ENCODE data around the gene DESI1. TPM values are rescaled to one million over a fixed set of nuclear protein-coding genes. Genes with fewer than 3 reads are reported as not detected.

DESI1 gene
- polyA plus RNA-seq, 1 of the 3 experiments (the other 2 are of a cell fraction): 8.2 TPM

DNA sequence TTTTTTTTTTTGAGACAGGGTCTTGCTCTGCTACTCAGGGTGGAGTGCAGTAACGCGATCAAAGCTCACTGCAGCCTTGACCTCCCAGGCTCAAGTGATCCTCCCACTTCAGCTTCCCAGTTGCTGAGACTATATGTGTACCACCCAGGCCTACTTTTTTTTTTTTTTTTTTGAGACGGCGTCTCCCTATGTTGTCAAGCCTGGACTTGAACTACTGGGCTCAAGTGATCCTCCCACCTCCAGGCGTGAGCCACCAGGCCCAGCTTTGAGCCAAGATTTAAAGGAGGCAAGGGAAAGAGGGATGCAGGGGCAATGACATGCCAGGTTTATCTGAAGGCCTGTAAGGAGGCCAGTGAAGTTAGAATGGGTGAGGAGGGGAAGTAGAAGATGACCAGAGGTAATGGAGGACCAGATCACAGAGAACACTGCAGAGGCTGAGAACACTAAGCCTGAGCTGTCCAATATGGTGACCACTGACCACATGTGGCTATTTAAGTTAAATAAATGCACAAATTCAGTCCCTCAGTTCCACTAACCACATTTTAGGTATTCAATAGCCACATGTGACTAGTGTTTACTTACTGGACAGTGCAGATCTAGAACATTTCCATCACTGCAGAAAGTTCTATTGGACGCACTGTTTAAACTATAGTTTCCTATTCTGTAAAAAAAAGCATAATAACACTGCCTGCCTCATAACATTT, 8.1 kb downstream of the DESI1 start:
- Histone ChIP-seq H3K27ac (ENCODE audit: low read depth in 2 of 2, low read length in 1 of 2) (no peak overlapping the region), H3K4me2 (no peak overlapping the region), H3K79me2 (ENCODE audit: insufficient read depth) (no peaks in the 10 kb centered on the region), H4K20me1 (ENCODE audit: insufficient read depth) (no peaks in the 10 kb centered on the region), H3K4me3 (ENCODE audit: low read depth in 2 of 2, low read length in 1 of 2) (no peak overlapping the region), H2AFZ (ENCODE audit: low read depth) (no peak overlapping the region), H3K9me2 (no peaks in the 10 kb centered on the region), H3K36me3 (replicated peaks in 1 of 2; ENCODE audit: control insufficient read depth in 1 of 2, insufficient read depth in 2 of 2, low read length in 1 of 2) (no peaks in the 10 kb centered on the region), H3K9me3 (no peaks in the 10 kb centered on the region), H3K4me1 (ENCODE audit: control insufficient read depth in 1 of 2, insufficient read depth in 2 of 2, low read depth in 1 of 2, low read length in 1 of 2) (no peaks in the 10 kb centered on the region; a peak in 2 of 4 replicates), H3K9ac (no peak overlapping the region), H3K27me3 (ENCODE audit: insufficient read depth) (no peaks in the 10 kb centered on the region), H3F3A (replicated peaks; ENCODE audit: insufficient read depth) (no peaks in the 10 kb centered on the region)
- POLR2A ChIA-PET: no interaction called here
- DNase-seq: no peak
- CTCF ChIA-PET: interaction anchor here (2.2 kb wide), 1 partner anchor 14 kb away, joined by 5 read pairs; no protein-coding TSS in a partner anchor
- 98% methylated on average over 5 of the region's 6 CpGs for WGBS (ENCODE audit: low lambda C conversion rate)
- no peak for TF ChIP-seq EP300 (IDR thresholded peaks at IDR 0.05; ENCODE audit: borderline replicate concordance in 1 of 2, low read depth in 1 of 2, low read length in 1 of 2)
- TF ChIP-seq ELF1 (IDR thresholded peaks at IDR 0.05): no peak
- TF ChIP-seq, protein P1, sequence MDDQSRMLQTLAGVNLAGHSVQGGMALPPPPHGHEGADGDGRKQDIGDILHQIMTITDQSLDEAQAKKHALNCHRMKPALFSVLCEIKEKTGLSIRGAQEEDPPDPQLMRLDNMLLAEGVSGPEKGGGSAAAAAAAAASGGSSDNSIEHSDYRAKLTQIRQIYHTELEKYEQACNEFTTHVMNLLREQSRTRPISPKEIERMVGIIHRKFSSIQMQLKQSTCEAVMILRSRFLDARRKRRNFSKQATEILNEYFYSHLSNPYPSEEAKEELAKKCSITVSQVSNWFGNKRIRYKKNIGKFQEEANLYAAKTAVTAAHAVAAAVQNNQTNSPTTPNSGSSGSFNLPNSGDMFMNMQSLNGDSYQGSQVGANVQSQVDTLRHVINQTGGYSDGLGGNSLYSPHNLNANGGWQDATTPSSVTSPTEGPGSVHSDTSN (IDR thresholded peaks at IDR 0.05): no peak
- no peak for TF ChIP-seq MEF2A (IDR thresholded peaks at IDR 0.05; ENCODE audit: borderline replicate concordance, low read depth)
- no peak for TF ChIP-seq NRF1 (IDR thresholded peaks at IDR 0.05; ENCODE audit: low read depth, low read length)
- TF ChIP-seq RXRA (IDR thresholded peaks at IDR 0.05; ENCODE audit: borderline replicate concordance, low read depth): no peak
- TF ChIP-seq NFIC (IDR thresholded peaks at IDR 0.05; ENCODE audit: borderline replicate concordance): no peak

DNA sequence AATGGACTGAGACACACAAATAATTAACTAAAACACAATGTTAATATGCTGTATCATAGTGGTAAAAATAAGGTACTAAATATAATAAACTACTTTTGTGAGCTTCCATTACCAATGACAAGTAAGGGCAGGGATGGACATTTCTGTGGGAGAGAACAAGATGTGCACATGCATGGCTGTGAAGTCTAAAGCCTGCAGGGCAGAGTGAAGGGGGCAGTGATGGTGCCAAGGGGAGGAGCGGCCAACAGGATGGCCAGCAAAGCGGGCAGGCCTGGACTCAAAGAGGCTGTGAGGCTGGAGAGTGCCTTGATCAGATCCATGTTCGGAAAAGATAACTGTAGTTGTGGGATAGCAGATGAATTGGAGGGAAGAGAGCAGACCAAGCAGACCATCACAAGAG, 12.5 kb downstream of the DESI1 start:
- no peak overlapping the region for H3K9ac ChIP-seq
- no peak for DNase-seq
- H3K9me3 ChIP-seq: no peaks in the 10 kb centered on the region
- H3K4me1 ChIP-seq (ENCODE audit: control insufficient read depth in 1 of 2, insufficient read depth in 2 of 2, low read depth in 1 of 2, low read length in 1 of 2): no peaks in the 10 kb centered on the region
- 100% methylated on average over 3 of the region's 3 CpGs for WGBS (ENCODE audit: low lambda C conversion rate)
- no peak overlapping the region for H2AFZ ChIP-seq (ENCODE audit: low read depth)
- no peak overlapping the region for H3K4me3 ChIP-seq (ENCODE audit: low read depth in 2 of 2, low read length in 1 of 2)
- CTCF ChIA-PET: interaction anchor here (2.3 kb wide), 1 partner anchor 11 kb away, joined by 7 read pairs; no protein-coding TSS in a partner anchor
- H3K79me2 ChIP-seq (ENCODE audit: insufficient read depth): no peaks in the 10 kb centered on the region
- no peaks in the 10 kb centered on the region for H3K27me3 ChIP-seq (ENCODE audit: insufficient read depth)
- H3K4me2 ChIP-seq: no peak overlapping the region
- no peaks in the 10 kb centered on the region for H3F3A ChIP-seq (replicated peaks; ENCODE audit: insufficient read depth)
- no peak overlapping the region for H3K27ac ChIP-seq (ENCODE audit: low read depth in 2 of 2, low read length in 1 of 2)
- POLR2A ChIA-PET: no interaction called here
- H3K9me2 ChIP-seq: no peaks in the 10 kb centered on the region
- no peaks in the 10 kb centered on the region for H4K20me1 ChIP-seq (ENCODE audit: insufficient read depth)
- no peak for TF ChIP-seq JUND (IDR thresholded peaks at IDR 0.05)
- TF ChIP-seq RFX5 (IDR thresholded peaks at IDR 0.05; ENCODE audit: low read length): no peak
- TF ChIP-seq EZH2phosphoT487 (IDR thresholded peaks at IDR 0.05; ENCODE audit: borderline replicate concordance, low read depth): no peak
- TF ChIP-seq GABPA (IDR thresholded peaks at IDR 0.05; ENCODE audit: low read depth): no peak
- TF ChIP-seq SMC3 (IDR thresholded peaks at IDR 0.05; ENCODE audit: low read depth, low read length): no peak
- TF ChIP-seq FOXM1 (IDR thresholded peaks at IDR 0.05; ENCODE audit: low read depth): no peak
- TF ChIP-seq MEF2A (IDR thresholded peaks at IDR 0.05; ENCODE audit: borderline replicate concordance, low read depth): no peak
- TF ChIP-seq, protein P2, sequence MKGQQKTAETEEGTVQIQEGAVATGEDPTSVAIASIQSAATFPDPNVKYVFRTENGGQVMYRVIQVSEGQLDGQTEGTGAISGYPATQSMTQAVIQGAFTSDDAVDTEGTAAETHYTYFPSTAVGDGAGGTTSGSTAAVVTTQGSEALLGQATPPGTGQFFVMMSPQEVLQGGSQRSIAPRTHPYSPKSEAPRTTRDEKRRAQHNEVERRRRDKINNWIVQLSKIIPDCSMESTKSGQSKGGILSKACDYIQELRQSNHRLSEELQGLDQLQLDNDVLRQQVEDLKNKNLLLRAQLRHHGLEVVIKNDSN (IDR thresholded peaks at IDR 0.05; ENCODE audit: borderline replicate concordance, low read depth): no peak
- TF ChIP-seq FOXJ3 (CRISPR knock-in tag; IDR thresholded peaks at IDR 0.05): no peak
- TF ChIP-seq SIN3A (IDR thresholded peaks at IDR 0.05; ENCODE audit: borderline replicate concordance, low read depth, low read length): no peak
- TF ChIP-seq, protein P3, sequence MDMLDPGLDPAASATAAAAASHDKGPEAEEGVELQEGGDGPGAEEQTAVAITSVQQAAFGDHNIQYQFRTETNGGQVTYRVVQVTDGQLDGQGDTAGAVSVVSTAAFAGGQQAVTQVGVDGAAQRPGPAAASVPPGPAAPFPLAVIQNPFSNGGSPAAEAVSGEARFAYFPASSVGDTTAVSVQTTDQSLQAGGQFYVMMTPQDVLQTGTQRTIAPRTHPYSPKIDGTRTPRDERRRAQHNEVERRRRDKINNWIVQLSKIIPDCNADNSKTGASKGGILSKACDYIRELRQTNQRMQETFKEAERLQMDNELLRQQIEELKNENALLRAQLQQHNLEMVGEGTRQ (IDR thresholded peaks at IDR 0.05; ENCODE audit: borderline replicate concordance, low read depth, low read length): no peak
- TF ChIP-seq NRF1 (IDR thresholded peaks at IDR 0.05; ENCODE audit: low read depth, low read length): no peak
- TF ChIP-seq, protein P4, sequence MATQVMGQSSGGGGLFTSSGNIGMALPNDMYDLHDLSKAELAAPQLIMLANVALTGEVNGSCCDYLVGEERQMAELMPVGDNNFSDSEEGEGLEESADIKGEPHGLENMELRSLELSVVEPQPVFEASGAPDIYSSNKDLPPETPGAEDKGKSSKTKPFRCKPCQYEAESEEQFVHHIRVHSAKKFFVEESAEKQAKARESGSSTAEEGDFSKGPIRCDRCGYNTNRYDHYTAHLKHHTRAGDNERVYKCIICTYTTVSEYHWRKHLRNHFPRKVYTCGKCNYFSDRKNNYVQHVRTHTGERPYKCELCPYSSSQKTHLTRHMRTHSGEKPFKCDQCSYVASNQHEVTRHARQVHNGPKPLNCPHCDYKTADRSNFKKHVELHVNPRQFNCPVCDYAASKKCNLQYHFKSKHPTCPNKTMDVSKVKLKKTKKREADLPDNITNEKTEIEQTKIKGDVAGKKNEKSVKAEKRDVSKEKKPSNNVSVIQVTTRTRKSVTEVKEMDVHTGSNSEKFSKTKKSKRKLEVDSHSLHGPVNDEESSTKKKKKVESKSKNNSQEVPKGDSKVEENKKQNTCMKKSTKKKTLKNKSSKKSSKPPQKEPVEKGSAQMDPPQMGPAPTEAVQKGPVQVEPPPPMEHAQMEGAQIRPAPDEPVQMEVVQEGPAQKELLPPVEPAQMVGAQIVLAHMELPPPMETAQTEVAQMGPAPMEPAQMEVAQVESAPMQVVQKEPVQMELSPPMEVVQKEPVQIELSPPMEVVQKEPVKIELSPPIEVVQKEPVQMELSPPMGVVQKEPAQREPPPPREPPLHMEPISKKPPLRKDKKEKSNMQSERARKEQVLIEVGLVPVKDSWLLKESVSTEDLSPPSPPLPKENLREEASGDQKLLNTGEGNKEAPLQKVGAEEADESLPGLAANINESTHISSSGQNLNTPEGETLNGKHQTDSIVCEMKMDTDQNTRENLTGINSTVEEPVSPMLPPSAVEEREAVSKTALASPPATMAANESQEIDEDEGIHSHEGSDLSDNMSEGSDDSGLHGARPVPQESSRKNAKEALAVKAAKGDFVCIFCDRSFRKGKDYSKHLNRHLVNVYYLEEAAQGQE (IDR thresholded peaks at IDR 0.05; ENCODE audit: low read depth, low read length): no peak
- no peak for TF ChIP-seq RXRA (IDR thresholded peaks at IDR 0.05; ENCODE audit: borderline replicate concordance, low read depth)
- TF ChIP-seq, protein P5, sequence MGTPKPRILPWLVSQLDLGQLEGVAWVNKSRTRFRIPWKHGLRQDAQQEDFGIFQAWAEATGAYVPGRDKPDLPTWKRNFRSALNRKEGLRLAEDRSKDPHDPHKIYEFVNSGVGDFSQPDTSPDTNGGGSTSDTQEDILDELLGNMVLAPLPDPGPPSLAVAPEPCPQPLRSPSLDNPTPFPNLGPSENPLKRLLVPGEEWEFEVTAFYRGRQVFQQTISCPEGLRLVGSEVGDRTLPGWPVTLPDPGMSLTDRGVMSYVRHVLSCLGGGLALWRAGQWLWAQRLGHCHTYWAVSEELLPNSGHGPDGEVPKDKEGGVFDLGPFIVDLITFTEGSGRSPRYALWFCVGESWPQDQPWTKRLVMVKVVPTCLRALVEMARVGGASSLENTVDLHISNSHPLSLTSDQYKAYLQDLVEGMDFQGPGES (IDR thresholded peaks at IDR 0.05; ENCODE audit: low read depth, low read length): no peak
- peaks cover 0 to 8% of the 10 kb centered on the region in 2 experiments for H3K36me3 ChIP-seq (replicated peaks in 1 of 2; ENCODE audit: control insufficient read depth in 1 of 2, insufficient read depth in 2 of 2, low read length in 1 of 2)
